ENCODE measurements around the gene GLG1.

GLG1 gene

GRCh38 chr16:74606521-74607309 is at the start of gene GLG1:
TSS of gene GLG1 (minus strand) at chr16:74607114. CDS start at chr16:74607094, 20 bp downstream.
- DNase-seq, result peak; percentile 93

GRCh38 chr16:74654536-74655050 is 47.7 kb upstream of the GLG1 start:
- DNase-seq, result no peak

- peak; percentile 7 for DNase-seq
Observed at GRCh38 chr16:74652883-74653282, 46.0 kb upstream of the GLG1 start.

GRCh38 chr16:74652249-74652648 is 45.3 kb upstream of the GLG1 start:
- DNase-seq, result no peak

GRCh38 chr16:74651841-74652240 is 44.9 kb upstream of the GLG1 start:
- DNase-seq, result peak; percentile 2

- peak; percentile 12 for DNase-seq
Observed at GRCh38 chr16:74650966-74651567, 44.2 kb upstream of the GLG1 start.

- no peak for DNase-seq
Observed at GRCh38 chr16:74649839-74650504, 43.1 kb upstream of the GLG1 start.

- no peak for DNase-seq
Observed at GRCh38 chr16:74641969-74642368, 35.1 kb upstream of the GLG1 start.

- no peak for DNase-seq
Observed at GRCh38 chr16:74637742-74638453, 31.0 kb upstream of the GLG1 start.

- DNase-seq, result peak; percentile 64
Observed at GRCh38 chr16:74635303-74635702, 28.4 kb upstream of the GLG1 start.

GRCh38 chr16:74633686-74634085 is 26.8 kb upstream of the GLG1 start:
- no peak for DNase-seq

GRCh38 chr16:74627506-74628220 is 20.7 kb upstream of the GLG1 start:
- DNase-seq, result no peak

GRCh38 chr16:74626741-74627416 is 20.0 kb upstream of the GLG1 start:
- no peak for DNase-seq

GRCh38 chr16:74625500-74626350 is 18.8 kb upstream of the GLG1 start:
- DNase-seq, result no peak

- DNase-seq, result no peak
Observed at GRCh38 chr16:74623839-74624235, 16.9 kb upstream of the GLG1 start.

GRCh38 chr16:74623214-74623838 is 16.4 kb upstream of the GLG1 start:
- DNase-seq, result peak; percentile 61

- DNase-seq, result no peak
Observed at GRCh38 chr16:74622005-74622404, 15.1 kb upstream of the GLG1 start.

- DNase-seq, result no peak
Observed at GRCh38 chr16:74617206-74617788, 10.4 kb upstream of the GLG1 start.

- DNase-seq, result no peak
Observed at GRCh38 chr16:74611721-74612120, 4.8 kb upstream of the GLG1 start.

GRCh38 chr16:74608944-74609343 is 2.0 kb upstream of the GLG1 start:
- no peak for DNase-seq

Data from DMS53 (cell line).